SK-N-SH treated with all-trans-retinoic acid at 6 μM for 48 hours (cell line): ENCODE data around the gene CHI3L2.

Experiments
- ATAC-seq: fragments of 200-7000 bp; cut with Tn5 transposase; 3 replicates; pipeline ENCODE4 v1.9.1; 2020; ENCODE audit warnings: mild to moderate bottlenecking, moderate library complexity
- ARNTL ChIP-seq: fragments of 450-650 bp; formaldehyde crosslinking; IDR thresholded peaks from 2 replicates; pipeline ENCODE4 v1.5.0; 2020; ENCODE audit warnings: low read depth, mild to moderate bottlenecking, moderate library complexity, borderline replicate concordance
- BACH2 ChIP-seq: fragments of 250-450 bp; sonication (Bioruptor Pico); IDR thresholded peaks from 2 replicates; pipeline ENCODE4 v1.9.0; 2021; ENCODE audit warnings: mild to moderate bottlenecking, borderline replicate concordance
- CREB5 ChIP-seq: fragments of 250-450 bp; sonication (Bioruptor Pico); IDR thresholded peaks from 2 replicates; pipeline ENCODE4 v1.5.1; 2020; ENCODE audit warnings: low read depth, mild to moderate bottlenecking, moderate library complexity
- CSDC2 ChIP-seq: fragments of 250-450 bp; sonication (Bioruptor Pico); IDR thresholded peaks from 2 replicates; pipeline ENCODE4 v1.5.0; 2020; ENCODE audit warnings: mild to moderate bottlenecking, moderate library complexity
- CSRNP3 ChIP-seq: fragments of 250-450 bp; sonication (Bioruptor Pico); IDR thresholded peaks from 2 replicates; pipeline ENCODE4 v1.5.1; 2021; ENCODE audit warnings: mild to moderate bottlenecking, moderate library complexity
- ESRRG ChIP-seq: fragments of 250-450 bp; sonication (Bioruptor Pico); IDR thresholded peaks from 2 replicates; pipeline ENCODE4 v1.6.1; 2021; ENCODE audit warnings: mild to moderate bottlenecking
- GLIS3 ChIP-seq: fragments of 250-450 bp; sonication (Bioruptor Pico); IDR thresholded peaks from 2 replicates; pipeline ENCODE4 v1.5.0; 2020; ENCODE audit warnings: mild to moderate bottlenecking, moderate library complexity
- ISL1 ChIP-seq: fragments of 250-450 bp; sonication (Bioruptor Pico); IDR thresholded peaks from 2 replicates; pipeline ENCODE4 v2.1.2; 2022; ENCODE audit warnings: mild to moderate bottlenecking, moderate library complexity
- OSR1 ChIP-seq: fragments of 250-450 bp; sonication (Bioruptor Pico); IDR thresholded peaks from 2 replicates; pipeline ENCODE4 v1.8.0; 2022; ENCODE audit warnings: moderate library complexity, mild to moderate bottlenecking, inconsistent platforms
- PATZ1 ChIP-seq: fragments of 250-450 bp; sonication (Bioruptor Pico); IDR thresholded peaks from 2 replicates; pipeline ENCODE4 v1.8.0; 2020; ENCODE audit warnings: mild to moderate bottlenecking, moderate library complexity, borderline replicate concordance
- POU6F1 ChIP-seq: fragments of 250-450 bp; sonication (Bioruptor Pico); IDR thresholded peaks from 2 replicates; pipeline ENCODE4 v1.8.0; 2021; ENCODE audit warnings: low read depth, mild to moderate bottlenecking, moderate library complexity, borderline replicate concordance
- PPARA ChIP-seq: fragments of 250-450 bp; sonication (Bioruptor Pico); IDR thresholded peaks from 2 replicates; pipeline ENCODE4 v1.5.0; 2020; ENCODE audit warnings: mild to moderate bottlenecking, borderline replicate concordance
- RARB ChIP-seq: fragments of 250-450 bp; sonication (Bioruptor Pico); IDR thresholded peaks from 2 replicates; pipeline ENCODE4 v1.8.0; 2021; ENCODE audit warnings: mild to moderate bottlenecking, moderate library complexity
- SNAI2 ChIP-seq: fragments of 250-450 bp; sonication (Bioruptor Pico); IDR thresholded peaks from 2 replicates; pipeline ENCODE4 v1.5.0; 2020; ENCODE audit warnings: mild to moderate bottlenecking, moderate library complexity
- TCF4 ChIP-seq: fragments of 250-450 bp; sonication (Bioruptor Pico); IDR thresholded peaks from 2 replicates; pipeline ENCODE4 v1.8.0; 2021; ENCODE audit warnings: mild to moderate bottlenecking, moderate library complexity, borderline replicate concordance
- TOX ChIP-seq: fragments of 250-450 bp; sonication (Bioruptor Pico); IDR thresholded peaks from 2 replicates; pipeline ENCODE4 v1.8.0; 2021; ENCODE audit warnings: mild to moderate bottlenecking, moderate library complexity, borderline replicate concordance
- TSHZ2 ChIP-seq: fragments of 250-450 bp; sonication (Bioruptor Pico); IDR thresholded peaks from 2 replicates; pipeline ENCODE4 v1.5.0; 2020; ENCODE audit warnings: mild to moderate bottlenecking, moderate library complexity
- ZFP3 ChIP-seq: fragments of 250-450 bp; sonication (Bioruptor Pico); IDR thresholded peaks from 2 replicates; pipeline ENCODE4 v1.5.0; 2020; ENCODE audit warnings: mild to moderate bottlenecking, moderate library complexity
- ZFP30 ChIP-seq: fragments of 450-650 bp; formaldehyde crosslinking; IDR thresholded peaks from 2 replicates; pipeline ENCODE4 v1.5.0; 2022; ENCODE audit warnings: mild to moderate bottlenecking, moderate library complexity
- ZNF565 ChIP-seq: fragments of 450-650 bp; formaldehyde crosslinking; conservative IDR thresholded peaks from 2 replicates; pipeline ENCODE4 v1.5.0; 2020; ENCODE audit warnings: low read depth, mild to moderate bottlenecking, moderate library complexity
- ZNF70 ChIP-seq: fragments of 450-650 bp; formaldehyde crosslinking; IDR thresholded peaks from 2 replicates; pipeline ENCODE4 v1.5.0; 2020; ENCODE audit warnings: mild to moderate bottlenecking, moderate library complexity
- ZNF8 ChIP-seq: fragments of 450-650 bp; formaldehyde crosslinking; IDR thresholded peaks from 2 replicates; pipeline ENCODE4 v1.5.0; 2020; ENCODE audit warnings: mild to moderate bottlenecking, moderate library complexity

The CHI3L2 gene

GRCh38 chr1:111191496-111191895, 36.0 kb upstream of the CHI3L2 start (continued):
- TF ChIP-seq ZNF565 (CRISPR knock-in tag) (no peak), ZNF70 (CRISPR knock-in tag) (no peak), TOX (no peak)

GRCh38 chr1:111192074-111192473, 35.4 kb upstream of the CHI3L2 start:
- ATAC-seq, result peak; percentile 7; the same call in 2 of the 3 replicates
- TF ChIP-seq ZFP30 (no peak), ZNF8 (CRISPR knock-in tag) (no peak), POU6F1 (CRISPR knock-in tag) (no peak), ESRRG (no peak), CSRNP3 (CRISPR knock-in tag) (no peak), PATZ1 (no peak), ZFP3 (CRISPR knock-in tag) (no peak), TCF4 (no peak), OSR1 (CRISPR knock-in tag) (no peak), ARNTL (CRISPR knock-in tag) (no peak), ZNF70 (CRISPR knock-in tag) (no peak)
- TF ChIP-seq, all 23 proteins: peak for 0

GRCh38 chr1:111192658-111193519, 34.6 kb upstream of the CHI3L2 start:
- ATAC-seq, result no peak

More at GRCh38 chr1:111192658-111193519, 34.6 kb upstream of the CHI3L2 start:
- no peak for TF ChIP-seq CSRNP3 (CRISPR knock-in tag)
- TF ChIP-seq ZFP3 (CRISPR knock-in tag), result no peak
- no peak for TF ChIP-seq RARB (CRISPR knock-in tag)
- TF ChIP-seq TSHZ2 (CRISPR knock-in tag), result no peak
- no peak for TF ChIP-seq TOX
- TF ChIP-seq CSDC2 (CRISPR knock-in tag), result no peak
- no peak for TF ChIP-seq ZNF565 (CRISPR knock-in tag)
- no peak for TF ChIP-seq ZNF8 (CRISPR knock-in tag)
- TF ChIP-seq GLIS3, result no peak
- no peak for TF ChIP-seq PATZ1
- no peak for TF ChIP-seq ISL1 (CRISPR knock-in tag)
- TF ChIP-seq POU6F1 (CRISPR knock-in tag), result no peak
- TF ChIP-seq OSR1 (CRISPR knock-in tag), result no peak
- no peak for TF ChIP-seq ESRRG
- no peak for TF ChIP-seq ZFP30
- TF ChIP-seq CREB5 (CRISPR knock-in tag), result no peak
- TF ChIP-seq PPARA, result no peak
- no peak for TF ChIP-seq SNAI2 (CRISPR knock-in tag)
- no peak for TF ChIP-seq BACH2 (CRISPR knock-in tag)
